ENCODE results near the gene POP5.
"Not testable (repeated sequence)": the region's sequence is repeated elsewhere in the genome, so short reads cannot be mapped to it uniquely, and the experiment has no call there.

POP5 gene

DNA sequence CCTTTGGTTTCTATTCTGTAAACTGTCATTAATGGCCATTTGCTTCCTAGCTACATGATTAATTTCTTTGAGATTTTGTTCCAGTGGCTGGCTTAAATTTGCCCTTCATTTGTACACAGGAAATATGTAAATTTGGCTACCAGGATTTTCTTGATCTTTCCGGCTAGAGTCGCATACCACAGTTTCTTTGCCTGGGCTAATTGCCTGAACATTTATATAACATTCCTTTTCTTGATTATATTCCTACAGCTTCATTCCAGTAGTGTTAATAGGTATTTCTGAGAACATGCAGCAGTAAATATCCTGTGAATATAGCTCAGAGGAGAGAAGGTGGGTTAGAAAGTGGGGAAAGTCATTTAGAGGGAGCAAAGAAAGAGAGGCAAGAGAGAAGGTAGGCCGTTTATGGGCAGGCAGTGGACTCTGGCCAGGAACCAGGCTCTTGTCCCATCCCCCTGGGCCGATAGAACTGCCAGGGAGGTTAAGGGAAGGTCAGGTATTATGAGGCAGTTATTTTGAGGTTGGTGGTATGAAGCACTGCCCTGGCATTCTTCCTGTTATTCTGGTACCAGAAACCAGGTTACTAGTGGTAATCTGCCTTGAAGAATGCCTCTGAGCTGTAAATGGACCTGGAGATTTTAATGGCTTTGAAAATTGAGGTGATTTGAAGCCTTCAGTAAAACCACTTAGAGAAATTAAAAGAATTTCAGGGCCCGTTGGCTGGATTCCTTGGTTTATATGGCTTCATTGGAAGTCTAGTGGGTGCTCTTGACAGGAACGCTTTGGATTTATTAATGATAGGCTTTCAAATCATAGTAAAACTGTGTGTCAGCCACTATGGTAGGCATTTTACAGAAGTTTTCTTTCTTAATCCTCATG is 42.7 kb downstream of the POP5 start:
- no peak for DNase-seq (ENCODE audit: low read depth in 1 of 2, low spot score in 1 of 2)

- DNase-seq (ENCODE audit: low read depth in 1 of 2, low spot score in 1 of 2), result no peak
Observed at GRCh38 chr12:120537856-120538220, 43.4 kb downstream of the POP5 start.

GRCh38 chr12:120536064-120536791 is 45.0 kb downstream of the POP5 start:
- DNase-seq (ENCODE audit: low read depth in 1 of 2, low spot score in 1 of 2), result no peak

DNA sequence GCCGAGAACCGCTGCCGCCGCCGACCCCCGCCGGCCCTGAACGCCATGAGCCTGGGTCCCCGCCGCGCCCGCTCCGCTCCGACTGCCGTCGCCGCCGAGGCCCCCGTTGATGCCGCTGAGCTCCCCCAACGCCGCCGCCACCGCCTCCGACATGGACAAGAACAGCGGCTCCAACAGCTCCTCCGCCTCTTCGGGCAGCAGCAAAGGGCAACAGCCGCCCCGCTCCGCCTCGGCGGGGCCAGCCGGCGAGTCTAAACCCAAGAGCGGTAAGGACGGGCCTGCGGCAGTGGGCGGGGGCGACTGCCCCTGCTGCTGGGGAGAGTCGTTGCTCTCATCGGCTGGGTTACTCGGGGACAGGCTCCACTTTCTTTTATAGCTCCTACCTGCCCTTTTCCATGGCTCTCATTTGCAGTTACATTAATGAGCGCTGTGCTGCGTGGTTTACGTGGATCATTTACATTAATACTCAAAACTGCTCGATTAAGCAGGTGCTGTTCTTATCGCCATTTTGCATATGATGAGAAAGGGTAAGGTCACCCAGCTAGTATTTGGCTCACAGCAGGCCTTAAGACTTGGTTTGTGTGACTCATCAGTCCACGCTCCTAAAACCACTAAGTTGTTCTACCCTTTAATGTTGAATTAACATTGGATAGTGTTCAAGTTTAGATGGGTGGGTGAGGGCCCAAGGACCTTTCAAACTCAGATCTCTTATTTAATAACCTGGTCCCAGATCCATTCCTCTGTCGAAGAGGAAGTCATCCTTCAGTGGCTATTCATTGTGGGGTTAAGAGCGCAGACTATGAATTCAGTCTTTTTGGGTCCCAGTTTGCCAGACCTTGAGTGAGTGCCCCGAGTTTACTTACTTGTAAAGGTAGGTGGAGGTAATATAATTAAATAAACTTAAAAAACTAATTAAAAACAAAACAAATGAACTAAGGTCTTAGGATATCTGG is 46.2 kb downstream of the POP5 start:
- DNase-seq (ENCODE audit: low read depth in 1 of 2, low spot score in 1 of 2), result peak; percentile 13 to 17

- DNase-seq (ENCODE audit: low read depth in 1 of 2, low spot score in 1 of 2), result peak; percentile 46 to 57
Observed at GRCh38 chr12:120534203-120534702, 46.9 kb downstream of the POP5 start, which contains the start of gene RNF10. Gene RNF10 (plus strand): TSS chr12:120534356. CDS start chr12:120534812, 456 bp downstream.

- no peak for DNase-seq (ENCODE audit: low read depth in 1 of 2, low spot score in 1 of 2)
Observed at GRCh38 chr12:120532701-120533238, 48.4 kb downstream of the POP5 start.

DNA sequence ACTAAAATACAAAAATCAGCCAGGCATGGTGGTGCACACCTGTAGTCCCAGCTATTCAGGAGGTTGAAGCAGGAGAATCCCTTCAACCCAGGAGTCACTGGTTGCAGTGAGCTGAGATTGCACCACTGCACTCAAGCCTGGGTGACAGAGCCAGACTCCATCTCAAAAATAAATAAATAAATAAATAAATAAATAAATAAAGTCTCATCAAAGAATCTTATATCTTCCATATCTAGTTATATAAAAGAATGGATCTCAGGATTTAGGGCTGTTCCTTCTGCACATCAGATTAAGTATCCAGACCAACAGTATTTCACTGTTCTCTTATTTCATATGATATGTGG is 50.8 kb downstream of the POP5 start:
- DNase-seq (ENCODE audit: low read depth in 1 of 2, low spot score in 1 of 2), result not testable (repeated sequence)

DNA sequence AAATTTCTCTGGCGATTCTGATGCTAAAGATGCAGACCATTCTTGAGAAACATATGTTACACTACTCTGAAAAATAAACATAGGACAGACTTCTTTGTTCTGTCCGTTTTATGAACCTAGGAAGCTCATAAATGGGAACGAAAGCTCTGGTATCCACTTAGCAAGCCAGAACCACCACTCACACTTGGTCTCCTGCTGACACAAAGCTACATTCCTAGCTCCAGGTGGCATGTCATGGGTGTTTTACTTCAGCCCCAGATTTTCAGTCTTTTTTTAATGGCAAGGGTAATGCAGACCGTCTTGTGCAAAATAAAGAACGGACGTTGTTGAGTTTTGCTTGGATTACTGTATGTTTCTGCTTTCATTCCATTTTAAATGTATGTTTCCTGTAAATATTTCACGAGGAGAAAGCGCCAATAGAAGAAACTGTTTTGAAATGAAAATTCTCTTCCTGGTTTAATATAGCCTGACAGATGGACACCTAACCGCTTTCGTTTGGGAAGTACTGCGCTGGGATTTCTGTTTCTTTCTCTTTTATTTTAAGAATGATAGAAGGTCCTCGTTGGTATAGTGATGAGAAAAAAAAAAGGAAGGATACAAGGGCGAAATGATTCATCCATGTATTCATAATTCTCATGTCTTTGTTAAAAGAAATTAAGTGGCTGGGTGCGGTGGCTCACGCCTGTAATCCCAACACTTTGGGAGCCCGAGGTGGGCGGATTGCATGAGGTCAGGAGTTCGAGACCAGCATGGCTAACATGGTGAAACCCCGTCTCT is 51.4 kb downstream of the POP5 start:
- no peak for DNase-seq (ENCODE audit: low read depth in 1 of 2, low spot score in 1 of 2)

DNA sequence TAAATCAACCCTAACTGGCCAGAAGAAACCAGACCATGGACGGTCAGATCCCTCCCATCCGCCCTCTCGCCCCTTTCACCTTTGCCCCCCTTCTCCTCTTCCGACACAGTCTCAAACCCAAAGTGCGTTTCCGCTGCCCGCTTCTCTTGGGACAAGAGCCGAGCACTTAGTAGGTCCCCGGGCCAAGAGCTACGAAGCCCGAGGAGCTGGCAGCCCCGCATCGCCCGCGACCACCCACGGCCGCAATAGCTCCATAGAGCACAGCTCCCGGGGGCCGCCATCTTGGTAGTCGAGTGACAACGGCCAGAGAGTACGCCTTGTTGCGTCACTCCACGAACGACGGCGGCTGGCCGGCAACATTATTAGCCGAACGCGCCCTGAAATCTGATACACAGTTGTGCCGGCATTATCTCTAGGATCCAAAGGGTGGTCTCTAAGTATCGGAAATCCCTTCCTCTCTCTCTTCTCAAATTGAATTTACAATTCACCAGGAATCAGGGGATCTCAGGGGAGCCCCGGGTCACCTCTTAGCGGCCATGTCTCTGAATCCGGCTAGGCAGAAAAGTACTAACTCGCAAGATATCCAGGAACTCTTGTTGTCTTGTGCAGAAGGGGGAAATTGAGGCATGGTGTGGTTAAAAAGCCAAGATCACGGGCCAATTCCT is 52.2 kb downstream of the POP5 start, which contains the start of gene COQ5:
Gene COQ5, minus strand, starts transcription at position 298 of the 665 bp plus-strand sequence. Its CDS starts 17 bp downstream, at position 281.
- DNase-seq (ENCODE audit: low read depth in 1 of 2, low spot score in 1 of 2), result peak; percentile 68 to 69

Data from activated T-helper 1 cell treated with anti-CD3 and anti-CD28 coated beads, Interleukin-2, amount 50 U/mL, for 16 hours (primary cell).